K562 (cell line): ENCODE results near the gene PRPH2. TPM values are rescaled to one million over a fixed set of nuclear protein-coding genes. Genes with fewer than 3 reads are reported as not detected.

ENCODE experiments used
- ATAC-seq: fragments of 200-7000 bp; cut with Tn5 transposase; 3 replicates; pipeline ENCODE4 v1.9.1; 2020; ENCODE audit warnings: moderate library complexity
- BruUV-seq: library from RNA; stranded (reverse); fragments of 400-500 nt; replicated peaks from 2 replicates; lab custom pipeline; 2021; lab: Mats Ljungman, UMichigan
- CTCF ChIA-PET: fragments of 300-600 bp; formaldehyde crosslinking; extraction: SDS; loops from one replicate; lab custom pipeline; 2021; ENCODE audit warnings: low intra/inter-chr PET ratio; lab: Yijun Ruan, JAX
- POLR2A ChIA-PET: fragments of 300-600, 350-650 bp; sonication (Branson Sonifier 250); formaldehyde crosslinking; extraction: SDS; loops from one replicate; lab custom pipeline; 2021; ENCODE audit warnings: antibody characterized with exemption, inconsistent platforms; lab: Yijun Ruan, JAX
- DNase-seq, 4 experiments: peaks; one replicate each; pipeline versions ENCODE4 v3.0.0 to v3.0.0-alpha.2; 2011 to 2018; ENCODE audit warnings: low spot score in 3 of 4, mixed read lengths in 3 of 4; ENCODE audit errors: extremely low read depth in 1 of 4
- FAIRE-seq: peaks from 2 replicates; lab custom pipeline; 2011; peaks lifted over from hg19 to GRCh38; lab: Jason Lieb, UNC
- H2AFZ ChIP-seq: 2 replicates; pipeline ENCODE4 v1.6.0; 2011; ENCODE audit warnings: low read depth, low read length, control low read depth, inconsistent platforms
- H3K27ac ChIP-seq: fragments of 200-600 bp; 3 replicates; pipeline ENCODE4 v1.8.0; 2011; ENCODE audit warnings: low read depth, mild to moderate bottlenecking, control low read depth, inconsistent platforms, low read length, moderate library complexity, mixed read lengths; ENCODE audit errors: extremely low read depth
- H3K27me3 ChIP-seq, 2 experiments: fragments of 300-600 bp in 1 of 2; 2 replicates in 1 of 2; 3 replicates in 1 of 2; pipeline versions ENCODE4 v1.6.0 to v1.8.0; 2011; ENCODE audit warnings: inconsistent platforms in 2 of 2, low read length in 2 of 2, mild to moderate bottlenecking in 1 of 2, mixed read lengths in 1 of 2, moderate library complexity in 1 of 2; ENCODE audit not compliant: control insufficient read depth in 2 of 2, insufficient read depth in 2 of 2
- H3K36me3 ChIP-seq: fragments of 300-600 bp; 3 replicates; pipeline ENCODE4 v1.8.0; 2011; ENCODE audit warnings: mild to moderate bottlenecking, low read length, inconsistent platforms; ENCODE audit not compliant: control insufficient read depth, insufficient read depth
- H3K4me1 ChIP-seq, 2 experiments: fragments of 200-600 bp in 1 of 2; replicated peaks in 1 of 2; 2 replicates in 1 of 2; 3 replicates in 1 of 2; pipeline versions ENCODE4 v1.5.1 to v1.8.0; 2011; ENCODE audit warnings: inconsistent platforms in 2 of 2, low read length in 2 of 2, mild to moderate bottlenecking in 1 of 2, mixed read lengths in 1 of 2, moderate library complexity in 1 of 2; ENCODE audit not compliant: control insufficient read depth in 2 of 2, insufficient read depth in 2 of 2
- H3K4me2 ChIP-seq: 2 replicates; pipeline ENCODE4 v1.6.1; 2011; ENCODE audit warnings: low read length, control low read depth, inconsistent platforms, mixed read lengths; ENCODE audit not compliant: insufficient read depth
- H3K4me3 ChIP-seq: fragments of 200-600 bp; sonication (generic), shearing (Covaris generic); 2 replicates; pipeline ENCODE4 v1.5.1; 2016; ENCODE audit warnings: control low read depth, inconsistent platforms
- H3K79me2 ChIP-seq: fragments of 200-600 bp; 3 replicates; pipeline ENCODE4 v1.8.0; 2011; ENCODE audit warnings: low read length, inconsistent platforms; ENCODE audit not compliant: control insufficient read depth, insufficient read depth
- H3K9ac ChIP-seq, 2 experiments: 2 replicates each; pipeline versions ENCODE4 v1.6.0 to v1.6.1; 2011; ENCODE audit warnings: low read depth in 2 of 2, low read length in 2 of 2, control low read depth in 1 of 2, inconsistent platforms in 1 of 2, mild to moderate bottlenecking in 1 of 2, mixed read lengths in 1 of 2; ENCODE audit not compliant: insufficient read depth in 1 of 2
- H3K9me1 ChIP-seq: one replicate; pipeline ENCODE4 v1.6.0; 2011; ENCODE audit warnings: inconsistent platforms, mild to moderate bottlenecking, low read length, moderate library complexity; ENCODE audit not compliant: control insufficient read depth, insufficient read depth
- H3K9me3 ChIP-seq: replicated peaks from 2 replicates; pipeline ENCODE4 v1.5.1; 2011; ENCODE audit warnings: low read depth, low read length, inconsistent platforms; ENCODE audit not compliant: control insufficient read depth, insufficient read depth
- H4K20me1 ChIP-seq: replicated peaks from 2 replicates; pipeline ENCODE4 v1.6.1; 2011; ENCODE audit warnings: low read length, inconsistent platforms, mixed read lengths; ENCODE audit not compliant: control insufficient read depth, insufficient read depth
- CBX5 ChIP-seq: IDR thresholded peaks from 2 replicates; pipeline ENCODE4 v1.6.1; 2014; ENCODE audit warnings: low read depth, borderline replicate concordance
- E2F8 ChIP-seq: fragments of 450-650 bp; IDR thresholded peaks from 2 replicates; pipeline ENCODE4 v1.7.1; 2018; ENCODE audit warnings: mild to moderate bottlenecking, low read depth; ENCODE audit not compliant: partially characterized antibody
- LCOR ChIP-seq: sonication (generic); formaldehyde crosslinking; IDR thresholded peaks from 2 replicates; pipeline ENCODE4 v1.8.0; 2022; ENCODE audit warnings: mild to moderate bottlenecking, missing genetic modification reagents
- MCM7 ChIP-seq, 2 experiments: fragments of 450-650 bp; IDR thresholded peaks; 2 replicates each; pipeline ENCODE4 v1.6.1; 2016 to 2018
- POLR2A ChIP-seq: fragments of 450-650 bp; conservative IDR thresholded peaks from 2 replicates; pipeline ENCODE4 v1.6.1; 2016
- PPARD ChIP-seq: fragments of 250-450 bp; sonication (Bioruptor Pico); IDR thresholded peaks from 2 replicates; pipeline ENCODE4 v1.8.0; 2022; ENCODE audit warnings: inconsistent platforms, mild to moderate bottlenecking, moderate library complexity
- TFE3 ChIP-seq: fragments of 450-650 bp; formaldehyde crosslinking; IDR thresholded peaks from 2 replicates; pipeline ENCODE4 v1.4.0; 2020; ENCODE audit warnings: mild to moderate bottlenecking, mixed read lengths
- ZNF280B ChIP-seq: fragments of 250-450 bp; sonication (Bioruptor Pico); IDR thresholded peaks from 2 replicates; pipeline ENCODE4 v1.5.1; 2021; ENCODE audit warnings: mild to moderate bottlenecking
- ZNF431 ChIP-seq: sonication (generic); formaldehyde crosslinking; IDR thresholded peaks from 2 replicates; pipeline ENCODE4 v1.8.0; 2022; ENCODE audit warnings: mild to moderate bottlenecking, missing genetic modification reagents
- WGBS: fragments of 100-300 bp; shearing (Covaris generic); methylation state at CpG from one replicate; pipeline ENCODE4 v1.1.6; 2016; ENCODE audit warnings: low coverage, mixed read lengths; ENCODE audit not compliant: insufficient coverage; ENCODE audit errors: missing lambda C conversion rate; 5-methylcytosine and 5-hydroxymethylcytosine counted together
- in situ Hi-C: fragments of 300-500 bp; cut with MboI; formaldehyde crosslinking; loops from 4 replicates; pipeline ENCODE4 v1.15.0; 2018; ENCODE audit warnings: inconsistent platforms, mixed read lengths
- intact Hi-C: fragments of 100-400 bp; cut with micrococcal nuclease; formaldehyde crosslinking; loops from 2 replicates; pipeline ENCODE4 v1.14.2; 2022
- polyA plus RNA-seq, 8 experiments: library from polyadenylated mRNA; depleted of rRNA in 4 of 8; stranded (reverse) in 5 of 8; unstranded in 3 of 8; fragments of >200 nt; fragmentation: Nextera tagmentation in 2 of 8; fragmentation: Illumina TruSeq in 1 of 8; extraction: Ambion mirVana in 2 of 8; extraction: Trizol in 1 of 8; gene quantifications; 2 replicates each; pipeline versions ENCODE4 v1.2.1 to v1.2.3, GENCODE V29; 2011 to 2014; ENCODE audit warnings: inconsistent platforms in 1 of 8, missing spikeins in 1 of 8
- total RNA-seq, 7 experiments: library from RNA; depleted of rRNA in 6 of 7; stranded (reverse); fragments of >200 nt in 6 of 7; fragmentation: Illumina TruSeq in 2 of 7; extraction: Trizol in 2 of 7; gene quantifications; 2 replicates each; pipeline versions ENCODE4 v1.2.1 to v1.2.3, GENCODE V29; 2011 to 2021; ENCODE audit warnings: low replicate concordance in 1 of 7

PRPH2 gene
- total and polyA plus RNA-seq, 9 of the 15 experiments (the other 6 are each of a cell fraction or from before 2014, with no cell fraction given), result 0.03 to 0.11 (median 0.03) TPM; not detected in 5

- ATAC-seq (no peak), DNase-seq (no peak), FAIRE-seq (no peak)
- peaks cover 69% of the 10 kb centered on the region; the same call in 2 of the 3 replicates for H3K36me3 ChIP-seq
- H3K79me2 ChIP-seq, result no peaks in the 10 kb centered on the region
- no peak overlapping the region for H3K4me2 ChIP-seq
- no peaks in the 10 kb centered on the region for H3K9me1 ChIP-seq
- TF ChIP-seq POLR2A (no peak), CBX5 (no peak), ZNF431 (CRISPR knock-in tag) (no peak), ZNF280B (CRISPR knock-in tag) (no peak), LCOR (CRISPR knock-in tag) (no peak), TFE3 (CRISPR knock-in tag) (no peak), E2F8 (no peak), PPARD (CRISPR knock-in tag) (no peak), MCM7 (IDR thresholded peaks at IDR 0.05) (no peak)
- no peaks in the 10 kb centered on the region for H3K4me1 ChIP-seq
- 92% methylated on average over 5 of the region's 5 CpGs for WGBS
- H4K20me1 ChIP-seq, result no peaks in the 10 kb centered on the region
- in situ Hi-C loops, result no loop called here
- ChIA-PET CTCF (no interaction called here), POLR2A (interaction anchor here (0.6 kb wide), 2 partner anchors 15 to 152 kb away, joined by 3 read pairs; no protein-coding TSS in a partner anchor)
- H3K9ac ChIP-seq, result no peak overlapping the region
- H3K27me3 ChIP-seq, result no peaks in the 10 kb centered on the region
- no peak overlapping the region for H3K4me3 ChIP-seq
- intact Hi-C loops, result no loop called here
- no peaks in the 10 kb centered on the region for H3K9me3 ChIP-seq
- BruUV-seq, result no TSS peak
- H2AFZ ChIP-seq, result no peak overlapping the region
- H3K27ac ChIP-seq, result no peak overlapping the region
These were observed 32.2 kb downstream of the PRPH2 start for GRCh38 chr6:42690151-42690702.
